Inferior parietal cortex (tissue), 1 donor: Measurements from ENCODE around the gene KEAP1.
A peak's percentile ranks its signal among the peaks of the same experiment; 100 is the strongest.
"Not testable (repeated sequence)": the region's sequence is repeated elsewhere in the genome, so short reads cannot be mapped to it uniquely, and the experiment has no call there.

Source experiments
- DNase-seq: peaks from one replicate; pipeline ENCODE4 v3.0.0-alpha.2; 2016; ENCODE audit errors: extremely low spot score

The KEAP1 gene

GRCh38 chr19:10503002-10503789, at the start of gene KEAP1:
TSS of gene KEAP1 (minus strand) at chr19:10503356. CDS start at chr19:10500033, 3,323 bp downstream.
- DNase-seq, result no peak

DNA sequence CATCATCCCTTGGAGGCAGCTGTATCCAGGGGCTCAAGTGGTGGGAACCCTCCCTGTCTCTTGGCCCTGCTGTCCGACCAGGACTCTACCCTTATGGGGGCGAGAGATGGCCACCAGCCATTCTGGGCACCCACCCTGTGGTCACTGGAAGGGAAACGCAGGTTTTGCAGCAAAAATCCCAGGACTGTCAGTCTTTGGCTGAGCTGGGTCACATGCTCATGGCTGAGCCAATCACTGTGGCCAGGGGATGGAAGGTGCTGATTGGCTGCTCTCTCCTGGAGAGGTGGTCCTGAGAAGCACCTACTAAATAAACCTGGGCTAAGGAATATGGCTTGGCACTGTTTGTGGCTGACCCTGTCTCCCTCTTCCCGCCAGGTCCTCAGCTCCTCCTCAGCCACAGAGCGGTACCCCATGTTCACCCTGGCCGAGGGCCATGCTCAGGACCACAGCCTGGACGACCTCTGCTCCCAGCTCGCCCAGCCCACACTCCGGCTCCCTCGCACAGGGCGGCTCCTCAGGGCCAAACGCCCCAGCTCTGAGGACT, 49.4 kb upstream of the KEAP1 start:
- no peak for DNase-seq

GRCh38 chr19:10551698-10552301, 48.6 kb upstream of the KEAP1 start:
- no peak for DNase-seq

- DNase-seq, result not testable (repeated sequence)
These were observed 47.9 kb upstream of the KEAP1 start for GRCh38 chr19:10551006-10551405.

DNA sequence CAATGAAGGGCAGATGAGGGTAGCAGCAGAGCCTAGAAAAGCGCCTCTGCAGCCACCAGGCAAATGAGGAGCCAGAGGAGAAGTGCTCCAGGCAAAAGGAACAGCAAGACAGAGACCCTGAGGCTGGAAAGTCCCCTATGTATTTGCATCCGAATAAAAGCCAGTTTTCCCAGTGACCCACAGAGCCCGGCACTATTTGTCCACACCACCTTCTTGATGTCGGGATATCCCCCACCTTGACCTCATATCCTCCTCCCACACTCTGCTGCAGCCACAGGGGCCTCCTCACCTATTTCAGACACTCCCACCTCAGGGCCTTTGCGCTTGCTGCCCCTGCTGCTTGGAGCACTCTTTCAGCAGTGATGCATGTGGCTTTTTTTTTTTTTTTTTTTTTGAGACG, 47.2 kb upstream of the KEAP1 start:
- no peak for DNase-seq

DNA sequence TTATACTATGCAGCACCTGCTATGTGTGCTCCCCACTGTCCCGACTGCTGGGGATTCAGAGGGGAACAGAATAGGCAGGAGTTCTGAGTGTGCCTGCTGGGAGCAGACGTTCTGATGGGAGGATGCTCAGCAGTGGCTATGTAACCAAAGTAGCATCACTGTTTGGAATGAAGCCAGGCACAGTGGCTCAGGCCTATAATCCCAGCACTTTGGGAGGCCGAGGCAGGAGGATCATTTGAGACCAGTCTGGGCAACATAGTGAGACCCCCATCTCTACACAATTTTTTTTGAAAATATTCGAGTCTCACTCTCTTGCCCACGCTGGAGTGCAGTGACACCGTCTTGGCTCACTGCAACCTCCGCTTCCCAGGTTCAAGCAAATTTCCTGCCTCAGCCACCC, 46.6 kb upstream of the KEAP1 start:
- DNase-seq, result no peak

DNA sequence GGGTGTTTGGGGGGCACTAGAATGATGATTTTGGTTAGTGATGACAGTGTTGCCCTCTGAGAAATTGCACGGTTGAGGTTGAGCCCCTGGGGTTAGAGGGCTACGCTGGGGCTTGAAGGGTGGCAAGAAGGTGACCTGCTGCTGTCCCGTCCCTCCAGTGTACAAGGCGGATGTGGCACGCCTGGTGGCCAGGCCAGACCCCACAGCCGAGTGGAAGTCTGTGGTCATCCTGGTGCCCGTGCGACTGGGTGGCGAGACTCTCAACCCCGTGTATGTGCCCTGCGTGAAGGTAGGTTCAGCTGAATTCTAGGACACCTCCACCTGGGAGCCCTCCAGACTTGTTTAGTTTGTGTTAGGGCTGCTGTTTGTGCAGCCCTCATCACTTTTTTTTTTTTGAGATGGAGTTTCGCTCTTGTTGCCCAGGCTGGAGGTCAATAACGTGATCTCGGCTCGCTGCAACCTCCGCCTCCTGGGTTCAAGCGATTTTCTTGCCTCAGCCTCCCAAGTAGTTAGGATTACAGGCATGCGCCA, 45.7 kb upstream of the KEAP1 start:
- no peak for DNase-seq

DNA sequence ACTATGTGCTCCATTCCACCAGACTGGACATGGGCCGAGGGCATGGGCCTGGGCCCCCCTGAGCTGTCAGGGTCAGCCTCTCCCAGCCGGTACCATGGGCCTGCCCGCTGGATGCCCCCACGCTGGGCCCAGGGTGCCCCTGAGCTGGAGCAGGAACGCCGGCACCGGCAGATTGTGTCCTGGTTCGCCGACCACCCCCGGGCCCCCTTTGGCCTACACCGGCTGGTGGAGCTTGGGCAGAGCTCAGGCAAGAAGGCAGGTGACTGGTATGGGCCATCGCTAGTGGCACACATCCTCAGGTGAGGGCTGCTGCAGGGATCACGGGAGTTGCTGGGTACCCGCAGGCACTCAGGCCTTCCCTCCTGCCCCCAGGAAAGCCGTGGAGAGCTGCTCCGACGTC, 43.7 kb upstream of the KEAP1 start:
- DNase-seq, result no peak

DNA sequence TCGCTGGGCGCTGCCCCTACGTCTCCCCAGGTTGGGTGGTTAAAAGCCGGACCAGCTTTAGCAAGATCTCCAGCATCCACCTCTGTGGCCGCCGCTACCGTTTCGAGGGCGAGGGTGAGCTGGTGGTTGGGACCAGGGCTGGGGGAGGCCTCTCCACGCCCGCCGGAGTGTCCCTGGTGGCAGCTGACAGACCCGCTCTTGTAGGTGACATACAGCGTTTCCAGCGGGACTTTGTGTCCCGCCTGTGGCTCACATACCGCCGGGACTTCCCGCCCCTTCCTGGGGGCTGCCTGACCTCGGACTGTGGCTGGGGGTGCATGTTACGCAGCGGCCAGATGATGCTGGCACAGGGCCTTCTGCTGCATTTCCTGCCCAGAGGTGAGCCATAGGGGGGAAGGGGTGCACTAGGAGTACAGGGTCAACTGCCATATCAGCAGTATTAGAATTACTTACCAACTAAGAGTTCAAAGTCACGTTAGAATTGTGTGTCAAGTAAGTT, 41.6 kb upstream of the KEAP1 start:
- DNase-seq, result no peak

DNA sequence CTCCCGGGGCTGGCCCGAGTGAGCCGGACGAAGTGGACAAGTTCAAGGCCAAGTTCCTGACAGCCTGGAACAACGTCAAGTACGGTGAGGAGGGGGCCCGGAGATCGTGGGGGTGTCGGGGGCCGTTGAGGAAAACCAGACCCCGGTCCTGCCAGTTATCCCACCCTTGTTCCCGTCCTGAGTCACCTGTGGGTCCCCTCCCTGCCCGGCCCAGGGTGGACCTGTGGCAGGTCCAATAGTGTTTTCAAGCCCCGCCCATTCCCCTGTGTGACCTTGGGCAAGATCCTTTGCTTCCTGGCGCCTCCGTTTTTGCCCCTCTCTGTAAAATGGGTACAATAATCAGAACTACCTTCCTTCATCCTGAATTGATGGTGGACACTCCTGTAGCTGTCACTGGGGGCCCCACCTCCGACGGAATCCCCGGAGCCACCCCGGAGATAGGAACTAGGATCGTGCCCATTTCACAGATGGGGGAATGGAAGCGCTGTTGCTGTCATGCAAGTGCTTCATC, 41.1 kb upstream of the KEAP1 start:
- no peak for DNase-seq

DNA sequence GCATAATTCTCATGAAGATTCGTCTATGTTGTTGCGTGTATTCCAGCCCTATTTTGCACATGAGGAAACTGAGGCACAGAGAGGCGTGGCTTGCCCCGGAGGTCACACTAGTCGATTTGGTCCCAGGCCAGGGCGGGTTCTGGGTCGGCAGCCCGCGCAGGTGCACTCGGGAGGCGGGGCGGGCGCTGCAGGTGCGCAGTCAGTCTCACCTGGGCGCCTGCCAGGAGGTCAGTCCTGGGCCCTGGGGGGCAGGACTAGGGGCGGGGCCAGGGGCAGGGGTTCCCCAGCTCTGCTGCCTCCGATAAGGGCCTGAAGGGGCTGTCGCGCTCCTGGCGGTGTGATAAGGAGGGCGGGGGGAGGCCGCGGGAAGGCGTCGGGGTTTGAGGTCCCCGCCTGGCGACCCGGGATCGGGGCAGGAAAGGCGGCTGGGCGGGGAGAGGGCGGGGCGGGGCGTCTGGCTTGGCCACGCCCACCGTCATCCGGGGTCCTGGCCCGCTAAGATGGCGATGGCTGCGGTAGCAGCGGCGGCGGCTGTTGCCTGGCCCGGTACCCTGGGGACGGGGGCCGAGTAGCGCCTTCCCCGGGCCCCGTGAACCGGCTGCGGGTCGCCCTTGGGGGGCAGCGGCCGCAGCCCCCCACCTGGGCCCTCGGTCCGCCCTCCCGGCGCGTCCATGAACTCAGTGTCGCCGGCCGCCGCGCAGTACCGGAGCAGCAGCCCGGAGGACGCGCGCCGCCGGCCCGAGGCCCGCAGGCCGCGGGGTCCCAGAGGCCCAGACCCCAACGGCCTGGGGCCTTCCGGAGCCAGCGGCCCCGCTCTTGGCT, 40.5 kb upstream of the KEAP1 start, which contains the start of gene ATG4D:
Gene ATG4D (plus strand): TSS at position 485 of the 822 bp plus-strand sequence. CDS start 187 bp downstream, at position 672.
- DNase-seq, result peak; percentile 74

DNA sequence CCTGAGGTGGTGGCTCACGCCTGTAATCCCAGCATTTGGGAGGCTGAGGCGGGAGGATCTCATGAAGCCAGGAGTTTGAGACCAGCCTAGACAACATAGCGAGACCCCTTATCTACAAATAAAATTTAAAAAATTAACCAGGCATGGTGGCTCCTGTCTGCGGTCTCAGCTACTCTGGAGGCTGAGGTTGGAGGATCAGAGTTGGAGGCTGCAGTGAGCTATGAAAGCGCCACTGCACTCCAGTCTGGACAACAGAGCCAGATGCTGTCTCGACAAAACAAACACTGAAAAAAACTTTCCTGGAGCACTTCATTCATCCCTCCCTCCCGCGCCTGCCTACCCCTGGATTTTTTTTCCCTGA, 39.9 kb upstream of the KEAP1 start:
- no peak for DNase-seq

DNA sequence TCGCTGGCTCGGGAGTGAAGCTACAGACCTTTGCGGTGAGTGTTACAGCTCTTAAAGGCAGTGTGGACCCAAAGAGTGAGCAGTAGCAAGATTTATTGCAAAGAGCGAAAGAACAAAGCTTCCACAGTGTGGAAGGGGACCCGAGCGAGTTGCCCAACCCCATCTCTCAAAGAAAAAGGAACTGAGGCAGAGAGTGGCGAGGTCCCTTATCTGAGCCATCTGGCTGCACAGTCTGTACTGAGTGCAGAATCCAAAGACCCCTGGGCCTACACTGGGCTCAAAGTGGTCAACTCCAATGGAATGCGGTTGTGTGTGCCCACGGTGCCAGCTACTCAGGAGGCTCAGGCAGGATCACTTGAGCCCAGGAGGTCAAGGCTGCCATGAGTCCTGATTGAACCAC, 35.9 kb upstream of the KEAP1 start:
- not testable (repeated sequence) for DNase-seq

DNA sequence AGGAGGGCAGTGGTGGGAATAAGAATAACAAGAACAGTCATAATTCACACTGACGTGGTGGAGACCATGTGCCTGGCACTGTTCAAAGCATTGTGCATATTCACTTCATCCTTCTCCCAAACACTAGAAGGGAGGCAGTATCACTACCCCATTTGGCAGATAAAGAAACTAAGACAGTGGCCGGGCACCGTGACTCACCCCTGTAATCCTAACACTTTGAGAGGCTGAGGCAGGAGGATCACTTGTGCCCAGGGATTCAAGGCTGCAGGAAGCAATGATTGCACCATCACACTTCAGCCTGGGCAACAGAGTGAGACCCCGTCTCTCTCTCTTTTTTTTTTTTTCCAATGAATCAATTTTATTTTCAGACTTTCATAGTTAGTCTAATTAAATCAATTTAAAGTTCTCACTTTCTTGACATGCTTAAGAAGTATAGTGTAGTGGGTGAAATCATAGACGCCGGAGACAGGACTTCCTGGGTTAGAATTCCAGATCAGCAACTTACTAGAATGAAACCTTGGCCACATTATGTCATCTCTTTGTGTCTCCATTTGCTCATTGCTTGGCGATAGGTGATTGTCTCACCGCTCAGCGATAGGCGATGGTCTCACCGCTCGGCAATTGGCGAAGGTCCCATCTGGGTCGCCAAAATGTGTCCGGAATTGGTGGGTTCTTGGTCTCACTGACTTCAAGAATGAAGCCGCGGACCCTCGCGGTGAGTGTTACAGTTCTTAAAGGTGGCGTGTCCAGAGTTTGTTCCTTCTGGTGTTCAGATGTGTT, 35.2 kb upstream of the KEAP1 start:
- no peak for DNase-seq

DNA sequence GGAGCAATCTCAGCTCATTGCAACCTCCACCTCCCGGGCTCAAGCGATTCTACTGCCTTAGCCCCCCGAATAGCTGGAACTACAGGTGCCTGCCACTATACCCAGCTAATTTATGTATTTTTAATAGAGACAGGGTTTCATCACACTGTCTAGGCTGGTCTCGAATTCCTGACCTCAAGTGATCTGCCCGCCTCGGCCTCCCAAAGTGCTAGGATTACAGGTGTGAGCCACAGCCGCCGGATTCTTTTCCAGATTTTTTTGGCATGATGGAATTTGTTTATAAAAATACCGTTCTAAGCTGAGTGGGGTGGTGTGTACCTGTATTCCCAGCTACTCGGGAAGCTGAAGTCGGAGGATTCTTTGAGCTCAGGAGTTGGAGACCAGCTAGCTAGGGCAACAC, 34.5 kb upstream of the KEAP1 start:
- DNase-seq, result no peak

GRCh38 chr19:10535613-10536012, 32.5 kb upstream of the KEAP1 start:
- DNase-seq, result no peak

DNA sequence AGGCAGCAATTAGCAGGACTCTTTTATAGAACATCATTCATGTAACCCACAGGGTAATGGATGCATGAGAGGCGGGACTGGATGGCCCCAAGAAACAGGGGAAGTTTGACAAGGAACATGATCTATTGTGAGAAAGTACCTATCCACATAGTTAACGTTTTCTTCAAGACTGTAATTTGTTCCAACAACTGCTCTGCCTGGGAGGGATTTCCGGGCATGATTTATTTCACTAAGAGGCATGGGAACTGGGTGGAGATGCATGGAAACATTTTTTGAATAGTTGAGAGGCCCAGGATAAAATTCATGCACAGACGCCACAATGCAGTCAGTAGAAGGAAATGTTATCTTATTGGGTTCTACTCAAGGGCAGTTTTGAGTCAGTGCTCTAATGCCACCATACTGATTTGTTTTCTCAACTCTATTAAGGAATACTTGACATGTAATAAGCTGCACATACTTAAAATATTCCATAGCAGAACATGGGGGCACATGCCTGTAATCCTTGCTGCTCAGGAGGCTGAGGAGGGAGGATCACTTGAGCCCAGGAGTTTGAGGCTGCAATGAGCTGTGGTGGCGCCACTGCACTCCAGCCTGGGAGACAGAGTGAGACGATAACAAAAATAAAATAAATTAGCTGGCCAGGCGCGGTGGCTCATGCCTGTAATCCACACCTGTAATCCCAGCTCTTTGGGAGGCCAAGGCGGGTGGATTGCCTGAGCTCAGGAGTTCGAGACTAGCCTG, 30.7 kb upstream of the KEAP1 start:
- no peak for DNase-seq

DNA sequence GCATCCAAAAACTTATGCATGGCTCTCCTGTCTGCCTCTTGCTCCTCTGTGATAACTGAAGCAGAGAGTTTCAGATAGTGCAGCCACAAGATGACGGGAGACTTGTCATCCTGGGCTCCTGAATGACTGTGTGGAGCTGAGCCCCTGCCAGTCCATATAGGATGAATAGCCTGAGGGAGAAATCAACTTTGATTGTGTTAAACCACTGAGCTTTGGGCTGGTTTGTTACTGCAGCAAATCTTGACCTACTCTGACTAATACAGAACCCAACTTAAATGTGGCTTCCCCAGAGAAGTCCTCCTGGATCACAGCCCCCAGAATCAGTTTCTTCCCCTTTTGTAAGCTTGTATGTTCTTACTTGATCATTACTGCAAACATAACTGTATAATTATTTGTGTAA, 29.3 kb upstream of the KEAP1 start:
- no peak for DNase-seq

DNA sequence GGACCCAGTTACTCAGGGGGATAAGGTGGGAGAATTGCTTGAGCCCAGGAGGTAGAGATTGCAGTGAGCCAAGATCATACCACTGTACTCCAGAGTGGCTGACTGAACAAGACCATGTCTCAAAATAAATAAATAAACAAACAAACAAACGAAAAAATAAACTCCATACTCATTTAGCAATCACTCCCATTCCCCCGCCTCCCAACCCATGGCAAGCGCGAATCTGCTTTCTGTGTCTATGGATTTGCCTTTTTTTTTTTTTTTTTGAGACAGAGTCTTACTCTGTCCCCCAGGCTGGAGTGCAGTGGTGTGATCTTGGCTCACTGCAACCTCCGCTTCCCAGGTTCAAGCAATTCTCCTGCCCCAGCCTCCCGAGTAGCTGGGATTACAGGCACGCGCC, 23.7 kb upstream of the KEAP1 start:
- not testable (repeated sequence) for DNase-seq

DNA sequence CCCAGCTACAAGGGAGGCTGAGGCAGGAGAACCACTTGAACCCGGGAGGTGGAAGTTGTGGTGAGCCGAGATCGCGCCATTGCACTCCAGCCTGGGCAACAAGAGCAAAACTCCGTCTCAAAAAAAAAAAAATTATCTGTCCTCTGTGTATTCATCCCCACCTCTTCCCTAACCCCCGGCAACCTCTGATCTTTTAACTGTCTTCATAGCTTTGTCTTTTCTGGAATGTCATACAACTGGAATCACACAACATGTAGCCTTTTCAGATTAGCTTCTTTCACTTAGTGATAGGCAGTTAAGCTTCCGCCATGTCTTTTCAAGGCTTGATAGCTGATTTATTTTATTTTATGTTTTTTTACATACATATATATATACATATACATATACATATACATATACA, 22.5 kb upstream of the KEAP1 start:
- no peak for DNase-seq
